Mesenchymal stem cell (in vitro differentiated cells and primary cell): Measurements from ENCODE around the gene LAMB4.

ENCODE experiments used
- DNase-seq: peaks from one replicate; pipeline ENCODE4 v3.0.0-alpha.2; 2013
- H2AFZ ChIP-seq: one replicate; pipeline ENCODE4 v1.6.1; 2013; ENCODE audit warnings: low read depth, mild to moderate bottlenecking, control low read depth, inconsistent platforms, low read length, moderate library complexity
- H2AK5ac ChIP-seq: 2 replicates; pipeline ENCODE4 v1.6.1; 2013; ENCODE audit warnings: low read length, moderate library complexity, mild to moderate bottlenecking, inconsistent platforms; ENCODE audit not compliant: severe bottlenecking
- H2BK120ac ChIP-seq: one replicate; pipeline ENCODE4 v1.6.1; 2013; ENCODE audit warnings: low read depth, mild to moderate bottlenecking, inconsistent platforms, low read length, moderate library complexity
- H2BK12ac ChIP-seq, 2 experiments: one replicate each; pipeline ENCODE4 v1.6.1; 2013; ENCODE audit warnings: inconsistent platforms in 2 of 2, low read length in 2 of 2, mild to moderate bottlenecking in 2 of 2, moderate library complexity in 2 of 2, control low read depth in 1 of 2
- H2BK15ac ChIP-seq: one replicate; pipeline ENCODE4 v1.6.1; 2013; ENCODE audit warnings: mild to moderate bottlenecking, low read depth, inconsistent platforms; ENCODE audit not compliant: poor library complexity, severe bottlenecking
- H2BK5ac ChIP-seq: 2 replicates; pipeline ENCODE4 v1.6.1; 2013; ENCODE audit warnings: low read depth, mild to moderate bottlenecking, low read length, control low read depth, inconsistent platforms; ENCODE audit not compliant: poor library complexity, severe bottlenecking
- H3K14ac ChIP-seq, 2 experiments: one replicate each; pipeline ENCODE4 v1.6.1; 2013; ENCODE audit warnings: inconsistent platforms in 2 of 2, low read length in 2 of 2, control low read depth in 1 of 2, mild to moderate bottlenecking in 1 of 2, moderate library complexity in 1 of 2
- H3K18ac ChIP-seq, 2 experiments: one replicate each; pipeline ENCODE4 v1.6.1; 2013; ENCODE audit warnings: inconsistent platforms in 2 of 2, low read length in 2 of 2, control low read depth in 1 of 2, low read depth in 1 of 2, mild to moderate bottlenecking in 1 of 2
- H3K23ac ChIP-seq, 2 experiments: one replicate each; pipeline ENCODE4 v1.6.1; 2013; ENCODE audit warnings: inconsistent platforms in 2 of 2, low read length in 2 of 2, mild to moderate bottlenecking in 2 of 2, moderate library complexity in 2 of 2, control low read depth in 1 of 2
- H3K27ac ChIP-seq: 2 replicates; pipeline ENCODE4 v1.5.1; 2013; ENCODE audit warnings: mild to moderate bottlenecking, moderate library complexity, low read length, control low read depth, inconsistent platforms; ENCODE audit not compliant: poor library complexity, severe bottlenecking
- H3K27me3 ChIP-seq, 2 experiments: 2 replicates each; pipeline versions ENCODE4 v1.6.1 to v1.7.0; 2013; ENCODE audit warnings: low read length in 2 of 2, mild to moderate bottlenecking in 2 of 2, moderate library complexity in 2 of 2, control low read depth in 1 of 2, inconsistent platforms in 1 of 2; ENCODE audit not compliant: control insufficient read depth in 1 of 2, insufficient read depth in 1 of 2
- H3K36me3 ChIP-seq, 2 experiments: 2 replicates each; pipeline versions ENCODE4 v1.6.1 to v1.7.0; 2013; ENCODE audit warnings: low read length in 2 of 2, control low read depth in 1 of 2, inconsistent platforms in 1 of 2, low read depth in 1 of 2, mild to moderate bottlenecking in 1 of 2; ENCODE audit not compliant: insufficient read depth in 2 of 2, control insufficient read depth in 1 of 2
- H3K4ac ChIP-seq, 2 experiments: one replicate each; pipeline ENCODE4 v1.6.1; 2013; ENCODE audit warnings: inconsistent platforms in 2 of 2, low read length in 2 of 2, mild to moderate bottlenecking in 2 of 2, moderate library complexity in 2 of 2, control low read depth in 1 of 2, low read depth in 1 of 2
- H3K4me1 ChIP-seq: 2 replicates; pipeline ENCODE4 v1.6.1; 2013; ENCODE audit warnings: low read depth, low read length, control low read depth; ENCODE audit not compliant: control insufficient read depth, insufficient read depth
- H3K4me2 ChIP-seq: 2 replicates; pipeline ENCODE4 v1.6.1; 2013; ENCODE audit warnings: low read length, mild to moderate bottlenecking, inconsistent platforms; ENCODE audit not compliant: poor library complexity, severe bottlenecking
- H3K4me3 ChIP-seq, 2 experiments: 2 replicates each; pipeline versions ENCODE4 v1.5.1 to v1.7.0; 2013; ENCODE audit warnings: low read length in 2 of 2, mild to moderate bottlenecking in 2 of 2, control low read depth in 1 of 2, low read depth in 1 of 2; ENCODE audit not compliant: insufficient read depth in 1 of 2
- H3K79me1 ChIP-seq: replicated peaks from 2 replicates; pipeline ENCODE4 v1.6.1; 2013; ENCODE audit warnings: mild to moderate bottlenecking, control low read depth, low read length, inconsistent platforms; ENCODE audit not compliant: poor library complexity, severe bottlenecking
- H3K9ac ChIP-seq: 2 replicates; pipeline ENCODE4 v1.7.0; 2013; ENCODE audit warnings: mild to moderate bottlenecking, low read length, moderate library complexity
- H3K9me3 ChIP-seq: 2 replicates; pipeline ENCODE4 v1.7.0; 2013; ENCODE audit warnings: mild to moderate bottlenecking, low read length; ENCODE audit not compliant: control insufficient read depth
- H4K8ac ChIP-seq: one replicate; pipeline ENCODE4 v1.6.1; 2013; ENCODE audit warnings: inconsistent platforms, mild to moderate bottlenecking, low read length, moderate library complexity
- H4K91ac ChIP-seq: one replicate; pipeline ENCODE4 v1.6.1; 2013; ENCODE audit warnings: mild to moderate bottlenecking, low read length, inconsistent platforms
- WGBS: methylation state at CpG from one replicate; pipeline ENCODE4 v1.1.7; 2013; ENCODE audit warnings: mixed read lengths; 5-methylcytosine and 5-hydroxymethylcytosine counted together

The LAMB4 gene

GRCh38 chr7:108001764-108002725, 128.1 kb downstream of the LAMB4 start:
- H3K14ac ChIP-seq: peak overlapping the region; percentile 68 to 98
- peak overlapping the region; percentile 61 for H3K4me2 ChIP-seq
- DNase-seq: peak; percentile 59
- H2BK120ac ChIP-seq: peak overlapping the region; percentile 97
- H3K9ac ChIP-seq: peak overlapping the region; percentile 92
- H3K23ac ChIP-seq: peak overlapping the region; percentile 64 to 66
- peaks cover 4% of the 10 kb centered on the region for H3K79me1 ChIP-seq
- H3K4me3 ChIP-seq: peak overlapping the region; percentile 87 to 94
- peak overlapping the region; percentile 96 to 97 for H3K4ac ChIP-seq
- peak overlapping the region; percentile 54 for H2AK5ac ChIP-seq
- peak overlapping the region; percentile 55 to 82 for H2BK12ac ChIP-seq
- peak overlapping the region; percentile 85 for H2BK15ac ChIP-seq
- peak overlapping the region; percentile 94 for H4K91ac ChIP-seq
- H3K9me3 ChIP-seq: no peaks in the 10 kb centered on the region
- peak overlapping the region; percentile 96 for H2BK5ac ChIP-seq
- H3K27me3 ChIP-seq: no peaks in the 10 kb centered on the region
- H3K27ac ChIP-seq: peak overlapping the region; percentile 99
- peak overlapping the region; percentile 95 for H4K8ac ChIP-seq
- H3K18ac ChIP-seq: peak overlapping the region; percentile 97 to 98
- WGBS: under 1% methylated on average over 75 of the region's 75 CpGs
- H3K36me3 ChIP-seq: peaks cover 14 to 42% of the 10 kb centered on the region in 2 experiments
- peaks cover 13% of the 10 kb centered on the region for H3K4me1 ChIP-seq
- no peak overlapping the region for H2AFZ ChIP-seq

- Histone ChIP-seq H2AK5ac (peak overlapping the region; percentile 54), H2BK120ac (no peak overlapping the region), H3K4ac (peak overlapping the region; percentile 86 to 96), H3K79me1 (peaks cover 4% of the 10 kb centered on the region), H3K27ac (peak overlapping the region; percentile 99), H2AFZ (no peak overlapping the region), H3K14ac (peak overlapping the region; percentile 38 to 90), H3K4me2 (peak overlapping the region; percentile 61), H2BK12ac (peak overlapping the region in 1 of 2 experiments; percentile 27), H4K8ac (peak overlapping the region; percentile 95), H3K27me3 (no peaks in the 10 kb centered on the region), H3K36me3 (peaks cover 14 to 51% of the 10 kb centered on the region in 2 experiments), H3K23ac (peak overlapping the region in 1 of 2 experiments; percentile 66), H3K9ac (peak overlapping the region; percentile 92), H3K4me1 (peaks cover 13% of the 10 kb centered on the region), H2BK15ac (peak overlapping the region; percentile 63), H4K91ac (peak overlapping the region; percentile 93), H3K4me3 (peak overlapping the region; percentile 87 to 94), H3K9me3 (no peaks in the 10 kb centered on the region), H3K18ac (peak overlapping the region; percentile 92 to 98), H2BK5ac (peak overlapping the region; percentile 81)
- DNase-seq: peak; percentile 58
- WGBS: 5% methylated on average over 35 of the region's 37 CpGs
Measured at GRCh38 chr7:108000875-108001763, 129.0 kb downstream of the LAMB4 start.

- Histone ChIP-seq H2BK5ac (peak overlapping the region; percentile 75), H3K9me3 (no peaks in the 10 kb centered on the region), H3K14ac (no peak overlapping the region), H3K4me3 (no peak overlapping the region), H2AK5ac (no peak overlapping the region), H4K8ac (no peak overlapping the region), H2AFZ (no peak overlapping the region), H3K23ac (no peak overlapping the region), H3K36me3 (peaks cover 14 to 52% of the 10 kb centered on the region in 2 experiments), H4K91ac (no peak overlapping the region), H3K18ac (peak overlapping the region; percentile 11 to 28), H2BK120ac (peak overlapping the region; percentile 52), H3K27me3 (no peaks in the 10 kb centered on the region), H3K4me2 (peak overlapping the region; percentile 61), H3K9ac (no peak overlapping the region), H2BK12ac (no peak overlapping the region), H3K79me1 (no peaks in the 10 kb centered on the region), H3K27ac (peak overlapping the region; percentile 99), H3K4ac (peak overlapping the region in 1 of 2 experiments; percentile 24), H3K4me1 (peaks cover 9% of the 10 kb centered on the region), H2BK15ac (no peak overlapping the region)
- DNase-seq: peak; percentile 52
- 65% methylated on average over 1 of the region's 4 CpGs for WGBS
Measured at GRCh38 chr7:107999779-108000560, 130.2 kb downstream of the LAMB4 start.
